H9 (cell line): ENCODE data around the gene ASGR1. TPM values are rescaled to one million over a fixed set of nuclear protein-coding genes. Genes with fewer than 3 reads are reported as not detected.
A peak's percentile ranks its signal among the peaks of the same experiment; 100 is the strongest.

Experiments
- DNase-seq: peaks from one replicate; pipeline ENCODE4 v3.0.0-alpha.2; 2017
- H2AFZ ChIP-seq: one replicate; pipeline ENCODE4 v1.6.1; 2013; ENCODE audit warnings: mild to moderate bottlenecking, low read length, control low read depth, moderate library complexity
- H2AK5ac ChIP-seq: 2 replicates; pipeline ENCODE4 v1.6.1; 2013; ENCODE audit warnings: low read length, control low read depth, mixed read lengths; ENCODE audit not compliant: insufficient read length
- H2BK120ac ChIP-seq: one replicate; pipeline ENCODE4 v1.6.1; 2013; ENCODE audit warnings: low read depth, mild to moderate bottlenecking, low read length, control low read depth, inconsistent platforms; ENCODE audit not compliant: poor library complexity, severe bottlenecking
- H2BK12ac ChIP-seq: 2 replicates; pipeline ENCODE4 v1.6.1; 2013; ENCODE audit warnings: low read length, control low read depth, mixed read lengths, low read depth; ENCODE audit not compliant: insufficient read length
- H2BK15ac ChIP-seq: 2 replicates; pipeline ENCODE4 v1.6.1; 2013; ENCODE audit warnings: low read depth, low read length, control low read depth
- H2BK20ac ChIP-seq: one replicate; pipeline ENCODE4 v1.6.1; 2013; ENCODE audit warnings: low read depth, mild to moderate bottlenecking, low read length, control low read depth, inconsistent platforms; ENCODE audit not compliant: poor library complexity, severe bottlenecking
- H2BK5ac ChIP-seq: 2 replicates; pipeline ENCODE4 v1.6.1; 2013; ENCODE audit warnings: low read length, control low read depth, mixed read lengths; ENCODE audit not compliant: insufficient read length
- H3K14ac ChIP-seq: 2 replicates; pipeline ENCODE4 v1.6.1; 2013; ENCODE audit warnings: low read length, control low read depth; ENCODE audit not compliant: insufficient read depth
- H3K18ac ChIP-seq: 2 replicates; pipeline ENCODE4 v1.6.1; 2013; ENCODE audit warnings: low read depth, mild to moderate bottlenecking, mixed read lengths, low read length, control low read depth; ENCODE audit not compliant: insufficient read length
- H3K23ac ChIP-seq: 2 replicates; pipeline ENCODE4 v1.6.1; 2013; ENCODE audit warnings: low read length, control low read depth, mixed read lengths, low read depth; ENCODE audit not compliant: insufficient read length
- H3K23me2 ChIP-seq: 2 replicates; pipeline ENCODE4 v1.6.1; 2013; ENCODE audit warnings: low read depth, mild to moderate bottlenecking, mixed read lengths, low read length, control low read depth; ENCODE audit not compliant: insufficient read length, poor library complexity, severe bottlenecking
- H3K27ac ChIP-seq: 2 replicates; pipeline ENCODE4 v1.5.1; 2013; ENCODE audit warnings: low read length, control low read depth, mixed read lengths, low read depth; ENCODE audit not compliant: insufficient read length
- H3K27me3 ChIP-seq: 2 replicates; pipeline ENCODE4 v1.6.1; 2013; ENCODE audit warnings: low read length, control low read depth, inconsistent platforms; ENCODE audit not compliant: insufficient read depth
- H3K4ac ChIP-seq: 2 replicates; pipeline ENCODE4 v1.6.1; 2013; ENCODE audit warnings: low read depth, mild to moderate bottlenecking, control low read depth, inconsistent platforms, low read length, moderate library complexity
- H3K4me1 ChIP-seq: 2 replicates; pipeline ENCODE4 v1.6.1; 2013; ENCODE audit warnings: low read length, control low read depth, inconsistent platforms; ENCODE audit not compliant: insufficient read depth
- H3K4me2 ChIP-seq: 2 replicates; pipeline ENCODE4 v1.6.1; 2013; ENCODE audit warnings: low read length, control low read depth, mixed read lengths; ENCODE audit not compliant: insufficient read length, insufficient read depth
- H3K56ac ChIP-seq: 2 replicates; pipeline ENCODE4 v1.6.1; 2013; ENCODE audit warnings: low read depth, mild to moderate bottlenecking, mixed read lengths, low read length, control low read depth; ENCODE audit not compliant: insufficient read length
- H3K79me1 ChIP-seq: 2 replicates; pipeline ENCODE4 v1.6.1; 2013; ENCODE audit warnings: low read depth, mild to moderate bottlenecking, moderate library complexity, low read length, control low read depth, inconsistent platforms; ENCODE audit not compliant: insufficient read depth, poor library complexity, severe bottlenecking
- H3K79me2 ChIP-seq: 2 replicates; pipeline ENCODE4 v1.6.1; 2013; ENCODE audit warnings: low read length, control low read depth, inconsistent platforms; ENCODE audit not compliant: insufficient read depth
- H3K9ac ChIP-seq: 2 replicates; pipeline ENCODE4 v1.6.1; 2013; ENCODE audit warnings: low read length, control low read depth, mixed read lengths; ENCODE audit not compliant: insufficient read length; ENCODE audit errors: extremely low read depth
- H3K9me3 ChIP-seq: one replicate; pipeline ENCODE4 v1.6.1; 2013; ENCODE audit warnings: low read depth, low read length, inconsistent platforms; ENCODE audit not compliant: control insufficient read depth
- H3T11ph ChIP-seq: one replicate; pipeline ENCODE4 v1.6.1; 2013; ENCODE audit warnings: mild to moderate bottlenecking, low read length, control low read depth, inconsistent platforms
- H4K20me1 ChIP-seq: one replicate; pipeline ENCODE4 v1.6.1; 2013; ENCODE audit not compliant: control insufficient read depth, insufficient read length, insufficient read depth
- H4K5ac ChIP-seq: 2 replicates; pipeline ENCODE4 v1.6.1; 2013; ENCODE audit warnings: low read depth, mild to moderate bottlenecking, mixed read lengths, low read length, control low read depth; ENCODE audit not compliant: insufficient read length
- H4K8ac ChIP-seq: replicated peaks from 2 replicates; pipeline ENCODE4 v1.6.1; 2013; ENCODE audit warnings: low read length, control low read depth, mixed read lengths, low read depth; ENCODE audit not compliant: insufficient read length
- H4K91ac ChIP-seq: 2 replicates; pipeline ENCODE4 v1.6.1; 2013; ENCODE audit warnings: low read depth, mild to moderate bottlenecking, moderate library complexity, mixed read lengths, low read length, control low read depth; ENCODE audit not compliant: insufficient read length
- H3K27ac Mint-ChIP-seq, 3 experiments: 2 replicates in 2 of 3; 3 replicates in 1 of 3; pipeline ENCODE4 v1.8.0; 2020 to 2021; ENCODE audit warnings: mixed read lengths in 3 of 3, mild to moderate bottlenecking in 1 of 3, moderate library complexity in 1 of 3
- H3K27me3 Mint-ChIP-seq: 2 replicates; pipeline ENCODE4 v1.8.0; 2021; ENCODE audit warnings: low read depth, mild to moderate bottlenecking, moderate library complexity, mixed read lengths
- H3K36me3 Mint-ChIP-seq, 3 experiments: 2 replicates in 2 of 3; 3 replicates in 1 of 3; pipeline ENCODE4 v1.8.0; 2020 to 2021; ENCODE audit warnings: low read depth in 3 of 3, mixed read lengths in 3 of 3; ENCODE audit not compliant: insufficient read depth in 1 of 3
- H3K4me1 Mint-ChIP-seq, 2 experiments: 2 replicates each; pipeline ENCODE4 v1.8.0; 2020; ENCODE audit warnings: mixed read lengths in 2 of 2
- H3K4me3 Mint-ChIP-seq, 2 experiments: 2 replicates in 1 of 2; 3 replicates in 1 of 2; pipeline ENCODE4 v1.8.0; 2020 to 2021; ENCODE audit warnings: mild to moderate bottlenecking in 2 of 2, mixed read lengths in 2 of 2, moderate library complexity in 1 of 2
- H3K9me3 Mint-ChIP-seq, 2 experiments: 2 replicates in 1 of 2; 3 replicates in 1 of 2; pipeline ENCODE4 v1.8.0; 2020; ENCODE audit warnings: mild to moderate bottlenecking in 2 of 2, mixed read lengths in 2 of 2, moderate library complexity in 1 of 2
- CTCF ChIP-seq: fragments of 200-600 bp; sonication (generic); conservative IDR thresholded peaks from 3 replicates; pipeline ENCODE4 v1.8.0; 2021; ENCODE audit warnings: antibody characterized with exemption, mild to moderate bottlenecking
- WGBS: extraction: QIAGEN DNeasy Blood & Tissue Kit; methylation state at CpG from one replicate; pipeline ENCODE4 v1.1.7; 2013; ENCODE audit warnings: missing lambda C conversion rate, low lambda C conversion rate, mixed read lengths; ENCODE audit not compliant: insufficient read length; ENCODE audit errors: extremely low coverage; 5-methylcytosine and 5-hydroxymethylcytosine counted together
- total RNA-seq: library from RNA; stranded (reverse); gene quantifications from 2 replicates; pipeline ENCODE4 v1.2.1, GENCODE V29; 2021

The ASGR1 gene
- total RNA-seq, 1 experiment from 2014 or later, result 5.9 TPM

GRCh38 chr17:7176841-7177190, 2.4 kb downstream of the ASGR1 start:
- H2AK5ac ChIP-seq, result no peak overlapping the region
- H2BK5ac ChIP-seq, result no peak overlapping the region
- H4K20me1 ChIP-seq, result no peaks in the 10 kb centered on the region
- H3K79me2 ChIP-seq, result no peaks in the 10 kb centered on the region
- Mint-ChIP-seq H3K4me1 (peaks cover 5 to 10% of the 10 kb centered on the region in 2 experiments; a peak in 3 of 4 replicates), H3K4me3 (no peak overlapping the region), H3K27ac (no peak overlapping the region), H3K27me3 (peaks cover 34% of the 10 kb centered on the region), H3K9me3 (no peaks in the 10 kb centered on the region), H3K36me3 (no peaks in the 10 kb centered on the region)
- no peak overlapping the region for H3K23ac ChIP-seq
- H2BK20ac ChIP-seq, result no peak overlapping the region
- no peak overlapping the region for H3K4ac ChIP-seq
- H2BK120ac ChIP-seq, result no peak overlapping the region
- H4K91ac ChIP-seq, result no peak overlapping the region
- H2BK15ac ChIP-seq, result no peak overlapping the region
- H3K56ac ChIP-seq, result no peak overlapping the region
- peak; percentile 72 for DNase-seq
- H2BK12ac ChIP-seq, result no peak overlapping the region
- H3K27me3 ChIP-seq, result peaks cover 5% of the 10 kb centered on the region; the same call in 1 of the 2 replicates
- no peak overlapping the region for H3K27ac ChIP-seq
- H3K4me1 ChIP-seq, result no peaks in the 10 kb centered on the region; the same call in 1 of the 2 replicates
- no peak overlapping the region for H4K8ac ChIP-seq
- H3K9me3 ChIP-seq, result no peaks in the 10 kb centered on the region
- no peak overlapping the region for H3K9ac ChIP-seq
- no peak overlapping the region for H3K18ac ChIP-seq
- H3T11ph ChIP-seq, result no peak overlapping the region
- H3K79me1 ChIP-seq, result no peaks in the 10 kb centered on the region
- H3K23me2 ChIP-seq, result peaks cover 16% of the 10 kb centered on the region
- peak overlapping the region; percentile 91 for H3K4me2 ChIP-seq
- no peak overlapping the region for H3K14ac ChIP-seq
- no peak overlapping the region for H2AFZ ChIP-seq
- WGBS, result no CpG with 5 or more reads among the region's 17 CpGs
- no peak for TF ChIP-seq CTCF
- peak overlapping the region; percentile 2 for H4K5ac ChIP-seq
